HG02852 (cell line): Measurements from ENCODE around the gene TIMM22.

Experiments used
- ATAC-seq: cut with Tn5 transposase; IDR thresholded peaks from one replicate; pipeline ENCODE4 v1.9.1; 2021; ENCODE audit warnings: mild to moderate bottlenecking, moderate library complexity; ENCODE audit not compliant: unreplicated experiment

TIMM22 gene

GRCh38 chr17:1001640-1002411 is 4.9 kb downstream of the TIMM22 start:
- ATAC-seq = no peak

DNA sequence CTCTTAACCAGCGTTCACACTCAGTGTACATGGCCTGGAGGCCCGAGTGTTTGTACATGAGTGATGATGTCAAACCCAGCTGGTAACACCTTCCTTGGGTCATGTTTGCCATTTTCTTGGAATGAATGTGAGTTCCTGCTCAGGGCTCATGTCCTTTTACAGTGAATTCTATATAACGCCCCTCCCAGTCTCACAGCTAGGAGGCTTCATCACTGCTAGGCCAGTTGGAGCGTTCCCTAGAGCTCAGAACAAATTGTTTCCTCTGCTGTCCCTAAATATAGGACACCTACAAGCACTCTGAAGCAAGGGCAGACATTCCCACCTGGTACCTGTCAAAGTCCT is 5.5 kb downstream of the TIMM22 start:
- ATAC-seq = no peak

DNA sequence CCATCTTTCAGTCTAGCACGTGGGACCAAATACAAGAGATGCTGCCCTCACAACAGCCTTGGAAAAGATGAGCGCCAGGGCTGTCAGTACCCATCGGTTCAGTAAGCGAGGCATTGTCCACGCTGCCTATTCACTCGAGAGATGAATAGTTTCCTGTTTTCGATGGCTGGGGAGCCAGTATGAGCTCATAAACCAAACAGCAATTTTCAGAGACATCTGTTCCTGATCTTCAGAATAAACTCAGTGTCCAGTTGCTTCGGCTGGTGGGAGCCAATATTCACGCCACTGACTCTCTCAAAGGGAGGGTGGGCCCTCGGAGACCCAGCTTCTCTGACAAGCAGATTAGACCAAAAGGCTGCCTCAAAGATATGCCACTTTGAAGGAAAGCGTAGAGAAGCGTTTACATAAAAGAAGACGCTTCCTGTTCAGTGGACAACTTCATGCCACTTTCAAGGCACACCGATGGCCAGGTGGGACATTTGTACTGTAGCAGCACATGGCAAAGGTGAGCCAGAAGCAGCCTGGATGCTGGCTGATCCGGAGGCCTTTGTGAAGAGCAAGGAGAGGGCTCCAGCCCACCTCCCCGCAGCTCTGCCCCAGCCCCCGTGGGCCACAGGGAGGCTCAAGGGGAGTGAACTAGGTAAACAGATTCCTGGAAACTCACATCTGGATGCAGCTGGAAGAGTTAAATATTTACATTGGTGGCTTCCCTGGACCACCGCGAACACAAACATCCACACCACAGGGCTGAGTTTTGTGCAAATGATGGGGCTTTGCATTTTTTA is 6.0 kb downstream of the TIMM22 start:
- ATAC-seq = no peak

- no peak for ATAC-seq
These were observed 6.7 kb downstream of the TIMM22 start for GRCh38 chr17:1003633-1003971.

DNA sequence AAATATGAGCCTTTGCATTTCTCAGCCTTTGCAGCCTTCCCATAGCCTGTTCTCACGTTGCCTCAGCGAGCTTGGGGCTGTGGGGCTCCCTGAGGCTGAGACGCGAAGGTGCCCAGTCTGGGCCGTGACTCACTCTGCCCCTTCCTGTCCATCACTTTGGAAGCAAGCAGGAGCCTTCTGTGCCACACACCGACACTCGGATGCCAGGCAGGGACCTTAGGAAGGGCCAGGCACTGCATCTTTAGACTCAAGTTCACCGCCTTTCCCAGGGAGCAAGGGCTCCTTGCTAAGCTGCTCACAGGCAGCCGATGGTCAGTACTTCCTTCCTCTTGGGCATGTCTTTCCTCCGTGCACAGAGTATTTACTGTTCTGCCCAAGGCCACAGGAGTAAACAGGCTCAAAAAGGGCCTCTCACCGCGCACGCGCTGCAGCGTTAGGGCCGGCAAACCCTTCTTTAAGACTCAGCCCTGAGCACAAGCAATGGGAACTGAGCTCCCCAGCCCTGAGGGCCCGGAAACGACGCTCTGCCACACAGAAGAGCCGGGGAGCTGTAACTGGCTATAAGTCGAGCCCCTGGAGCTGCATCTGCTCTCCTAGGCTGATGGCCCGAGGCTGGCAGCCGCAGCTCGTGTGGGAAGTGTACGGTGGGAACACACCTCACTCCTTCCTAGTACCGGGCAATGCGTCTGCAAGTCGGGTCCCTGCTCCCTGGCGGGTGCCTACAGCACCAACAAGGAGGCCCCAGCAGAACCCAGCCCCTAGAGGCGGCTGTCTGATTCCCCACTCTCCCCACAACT is 7.2 kb downstream of the TIMM22 start:
- ATAC-seq = no peak

GRCh38 chr17:1004769-1005295 is 7.9 kb downstream of the TIMM22 start:
- no peak for ATAC-seq

GRCh38 chr17:1005361-1005946 is 8.5 kb downstream of the TIMM22 start:
- ATAC-seq = no peak

GRCh38 chr17:1006054-1006453 is 9.1 kb downstream of the TIMM22 start:
- ATAC-seq = no peak

DNA sequence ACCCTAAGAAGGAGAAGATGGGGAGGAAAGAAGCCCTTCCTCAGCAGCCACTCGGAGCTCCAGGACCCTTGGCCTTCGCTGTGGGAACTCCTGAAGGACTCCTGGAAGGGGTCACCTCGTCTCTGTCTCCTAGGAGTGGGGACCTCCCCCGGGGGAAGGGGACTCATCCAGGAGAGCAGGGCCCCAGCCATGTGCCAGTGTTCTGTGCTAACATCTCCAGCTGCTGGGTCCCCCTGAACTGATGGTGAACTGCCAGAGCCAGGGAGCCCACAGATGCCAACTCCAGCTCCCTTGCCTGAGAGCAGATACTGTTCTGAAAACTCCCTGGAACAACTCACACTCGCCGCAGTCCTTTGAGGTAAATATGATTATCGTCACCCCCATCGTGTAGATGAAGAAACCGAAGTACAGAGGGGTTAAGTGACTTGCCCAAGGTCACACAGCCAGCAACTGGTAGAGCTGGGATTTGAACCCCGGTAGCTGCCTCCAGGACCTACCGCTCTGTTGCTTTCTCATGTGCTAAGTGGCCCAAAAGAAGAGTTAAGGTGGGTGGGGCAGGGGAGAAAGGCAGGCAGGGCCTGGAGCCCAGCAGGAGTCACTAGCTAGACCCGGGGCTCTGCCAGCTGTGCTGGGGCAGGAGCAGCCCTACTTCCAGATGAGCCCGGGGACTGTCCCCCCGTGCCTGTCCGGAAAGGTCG is 10.5 kb downstream of the TIMM22 start:
- no peak for ATAC-seq

GRCh38 chr17:1008008-1008761 is 11.3 kb downstream of the TIMM22 start:
- ATAC-seq = no peak

DNA sequence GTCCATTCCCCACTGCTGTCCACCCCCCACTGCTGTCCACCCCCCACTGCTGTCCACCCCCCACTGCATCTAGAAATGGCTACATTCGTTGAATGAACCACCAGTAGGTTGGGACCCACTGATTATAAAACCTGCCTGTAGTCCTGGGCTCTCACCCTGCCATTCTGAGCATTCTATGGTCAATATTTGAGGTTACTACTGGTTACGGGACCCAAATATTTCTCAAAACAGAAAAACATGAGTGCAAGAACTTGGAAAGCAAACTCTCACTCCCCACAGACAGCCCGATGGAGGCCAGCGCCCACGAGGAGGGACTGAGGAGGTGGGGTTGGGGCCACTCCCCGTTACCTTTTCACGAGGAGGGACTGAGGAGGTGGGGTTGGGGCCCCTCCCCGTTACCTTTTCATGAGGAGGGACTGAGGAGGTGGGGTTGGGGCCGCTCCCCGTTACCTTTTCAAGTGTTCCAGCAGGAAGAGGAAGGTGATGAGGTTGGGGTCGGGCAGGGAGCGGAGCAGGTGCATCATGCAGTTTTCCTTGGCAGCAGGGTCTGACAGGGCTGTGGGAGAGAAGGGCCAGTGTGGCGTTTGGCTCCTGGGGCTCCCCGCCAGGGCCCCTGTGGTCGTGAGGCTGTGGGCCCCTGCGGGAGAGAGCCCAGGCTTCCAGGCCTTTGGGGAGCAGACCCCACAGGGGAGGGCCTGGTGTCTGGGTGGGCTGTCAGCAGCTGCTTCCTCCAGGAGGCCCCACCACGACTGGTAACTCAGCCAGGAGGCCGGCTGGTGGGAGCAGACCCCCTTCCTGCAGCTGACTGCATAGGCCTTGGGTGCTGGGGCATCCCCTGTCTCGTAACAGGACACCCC is 12.5 kb downstream of the TIMM22 start:
- ATAC-seq = no peak

DNA sequence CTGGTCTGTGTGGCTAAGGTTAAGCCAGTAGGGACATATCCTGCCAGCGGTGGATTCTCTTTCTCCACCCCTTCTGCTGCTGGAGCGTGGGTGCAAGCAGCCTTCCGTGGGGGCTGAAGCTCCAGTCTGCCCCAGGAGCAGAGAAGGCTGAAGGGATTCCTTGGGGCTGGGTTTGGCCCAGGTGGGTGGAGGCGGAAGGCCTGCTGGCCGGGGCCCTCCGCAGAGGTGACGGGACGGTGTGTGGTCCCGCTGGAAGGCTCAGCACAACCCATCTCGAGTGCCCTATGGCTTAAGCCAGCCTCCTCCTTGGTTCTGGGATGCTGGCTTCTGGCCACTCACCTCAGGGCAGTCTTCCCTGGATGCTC is 13.1 kb downstream of the TIMM22 start:
- no peak for ATAC-seq

GRCh38 chr17:1010586-1010985 is 13.7 kb downstream of the TIMM22 start:
- ATAC-seq = no peak

DNA sequence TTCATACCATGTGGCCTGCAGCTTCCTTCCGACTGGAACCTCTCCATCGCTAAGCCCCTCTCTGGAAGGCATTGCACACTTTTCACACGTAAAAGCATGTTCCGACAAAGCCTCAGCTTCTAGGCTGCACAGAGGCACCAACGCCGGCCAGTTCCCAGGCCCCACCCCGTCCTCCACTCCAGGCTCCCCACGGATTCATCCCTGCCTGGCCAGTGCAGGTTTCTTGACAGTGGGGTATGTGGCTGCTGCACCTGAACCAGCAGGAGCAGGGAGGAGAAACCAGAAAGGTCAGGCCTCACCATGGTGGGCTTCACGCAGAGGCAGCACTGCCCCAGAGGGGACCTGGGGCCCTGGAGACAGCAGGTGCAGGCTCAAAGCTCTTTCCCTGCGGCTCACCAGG is 14.2 kb downstream of the TIMM22 start:
- no peak for ATAC-seq

DNA sequence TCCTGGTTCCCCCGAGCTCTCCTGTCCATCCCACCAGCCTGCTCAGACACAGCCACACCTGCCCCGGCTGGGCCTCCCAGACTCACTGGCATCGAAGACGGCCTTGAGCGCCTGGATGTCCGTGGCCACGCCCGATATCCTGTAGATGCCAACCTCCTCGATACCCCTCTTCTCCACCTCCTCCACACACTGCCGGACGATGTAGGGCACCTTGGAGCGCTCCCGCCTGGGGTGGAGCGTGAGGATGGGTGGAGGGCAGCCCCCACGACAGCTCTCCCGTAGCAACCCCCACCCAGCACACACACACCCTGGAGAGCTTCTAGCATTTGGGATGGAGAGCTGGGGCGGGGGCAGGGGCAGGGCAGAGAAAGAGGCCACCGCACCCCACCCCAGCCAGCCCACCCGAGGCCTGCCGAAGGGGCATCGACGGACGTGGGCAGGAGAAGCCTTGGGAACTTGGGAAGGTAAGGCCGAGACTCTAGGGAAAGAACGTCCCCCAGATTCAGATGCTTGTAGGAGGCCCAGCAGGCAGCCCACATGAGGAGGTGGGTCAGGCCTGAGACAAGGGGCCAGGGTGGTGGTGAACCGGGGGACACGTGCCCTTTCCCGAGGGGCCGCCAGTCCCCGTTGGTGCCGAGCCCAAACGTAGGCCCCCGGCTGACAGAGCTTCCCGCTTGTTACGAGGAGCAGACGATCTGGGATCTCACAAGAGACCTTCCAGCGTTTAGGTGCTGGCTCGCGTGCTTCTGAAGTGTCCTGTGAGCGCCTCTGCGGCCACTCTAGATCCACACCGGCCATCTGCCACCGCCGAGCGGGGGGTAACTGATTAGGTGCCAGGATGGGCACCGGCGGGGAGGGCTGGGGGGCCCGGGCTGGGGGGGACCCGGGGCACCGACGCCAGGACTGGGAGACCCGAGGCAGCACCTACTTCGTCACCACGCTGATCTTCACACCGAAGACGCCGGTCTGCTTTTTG is 15.1 kb downstream of the TIMM22 start:
- no peak for ATAC-seq

DNA sequence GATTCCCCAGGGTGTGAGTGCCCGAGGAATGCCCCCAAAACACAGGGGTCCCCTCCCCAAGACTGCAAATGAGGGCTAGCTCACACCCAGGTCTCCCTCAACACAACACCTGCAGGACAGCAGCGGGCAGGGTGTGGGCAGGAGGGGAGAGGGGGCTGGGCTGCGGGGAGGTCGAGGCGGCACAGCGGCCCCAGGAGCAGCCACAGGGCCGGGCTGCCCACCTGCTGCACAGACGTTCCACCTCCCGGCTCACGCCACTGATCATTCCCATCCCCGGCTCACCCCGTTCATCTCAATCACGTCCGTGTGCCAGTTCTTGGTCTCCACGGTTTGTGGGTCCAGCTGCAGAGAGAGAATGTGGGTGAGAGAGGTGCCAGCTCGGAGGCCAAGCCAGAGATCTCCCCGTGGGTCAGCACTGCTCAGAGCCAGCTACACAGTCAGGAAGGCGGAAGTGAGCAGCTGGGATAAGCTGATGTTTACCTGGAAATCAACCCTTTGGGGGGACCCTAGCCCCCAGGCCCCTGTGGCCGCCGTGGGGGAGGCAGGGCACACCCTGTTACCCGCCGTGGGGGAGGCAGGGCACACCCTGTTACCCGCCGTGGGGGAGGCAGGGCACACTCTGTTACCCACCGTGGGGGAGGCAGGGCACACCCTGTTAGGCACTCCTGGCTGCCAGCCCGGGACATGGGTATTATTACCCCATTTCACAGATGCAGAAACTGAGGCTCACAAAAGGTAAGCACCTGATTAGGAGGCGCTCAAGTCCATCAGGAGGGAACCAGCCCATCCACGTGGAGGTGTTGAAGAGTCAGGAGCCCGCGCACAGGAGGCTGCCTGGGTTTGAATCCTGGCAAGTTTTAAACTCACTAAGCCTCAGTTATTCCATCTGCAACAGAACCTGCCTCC is 16.1 kb downstream of the TIMM22 start:
- no peak for ATAC-seq

- no peak for ATAC-seq
These were observed 16.8 kb downstream of the TIMM22 start for GRCh38 chr17:1013729-1014090.
